ENCODE results near the gene PRRG4.

GRCh38 chr11:32893343-32894148, 63.8 kb downstream of the PRRG4 start:
- TF ChIP-seq CTCF (IDR thresholded peaks at IDR 0.05; ENCODE audit: borderline replicate concordance, extremely low read depth, low read length, poor library complexity, severe bottlenecking) (peak; percentile 62), EZH2 (IDR thresholded peaks at IDR 0.05; ENCODE audit: borderline replicate concordance, low read depth, low read length, severe bottlenecking) (no peak)
